ENCODE measurements around the gene PDZD2.

GRCh38 chr5:31937226-31937625 is 298.3 kb downstream of the PDZD2 start:
- TF ChIP-seq CTCF (IDR thresholded peaks at IDR 0.05; ENCODE audit: poor library complexity): no peak
- no peak for TF ChIP-seq EZH2phosphoT487 (IDR thresholded peaks at IDR 0.05; ENCODE audit: low read depth, severe bottlenecking, unreplicated experiment)
- TF ChIP-seq EZH2 (IDR thresholded peaks at IDR 0.05; ENCODE audit: borderline replicate concordance): no peak

Measured in hepatocyte (in vitro differentiated cells).